Hematopoietic multipotent progenitor cell (in vitro differentiated cells): ENCODE results near the gene HYDIN. TPM values are rescaled to one million over a fixed set of nuclear protein-coding genes. Genes with fewer than 3 reads are reported as not detected.

ENCODE experiments used
- DNase-seq, 3 donors: peaks; one replicate each; pipeline ENCODE4 v3.0.0-alpha.2; 2011 to 2015; ENCODE audit warnings: low read depth in 2 of 3, low spot score in 2 of 3
- total RNA-seq: library from RNA; depleted of rRNA; stranded (reverse); fragments of >200 nt; gene quantifications from one replicate; pipeline ENCODE4 v1.2.3, GENCODE V29; 2012

The HYDIN gene
- 0.27 TPM for total RNA-seq

- DNase-seq, result peak in 2 of 3 donors; percentile 41 to 55
Observed at GRCh38 chr16:71230122-71230845, at the start of gene HYDIN. HYDIN (minus strand) TSS chr16:71230722; CDS start chr16:71186895, 43,827 bp downstream.

GRCh38 chr16:71276589-71277334 lies 46.2 kb upstream of the HYDIN start:
- no peak for DNase-seq

- DNase-seq, result no peak
Observed at GRCh38 chr16:71273384-71273783, 42.9 kb upstream of the HYDIN start.

- DNase-seq, result no peak
Observed at GRCh38 chr16:71264299-71264698, 33.8 kb upstream of the HYDIN start.

GRCh38 chr16:71263582-71263981 lies 33.1 kb upstream of the HYDIN start:
- no peak for DNase-seq

GRCh38 chr16:71262391-71262790 lies 31.9 kb upstream of the HYDIN start:
- DNase-seq, result no peak

GRCh38 chr16:71260995-71261394 lies 30.5 kb upstream of the HYDIN start:
- no peak for DNase-seq

GRCh38 chr16:71259086-71259485 lies 28.6 kb upstream of the HYDIN start:
- DNase-seq, result peak in 1 of 3 donors; percentile 70

GRCh38 chr16:71258372-71258771 lies 27.9 kb upstream of the HYDIN start:
- DNase-seq, result no peak

GRCh38 chr16:71257768-71258167 lies 27.2 kb upstream of the HYDIN start:
- DNase-seq, result no peak

- DNase-seq, result no peak
Observed at GRCh38 chr16:71255721-71256120, 25.2 kb upstream of the HYDIN start.

GRCh38 chr16:71254832-71255525 lies 24.5 kb upstream of the HYDIN start:
- DNase-seq, result no peak

GRCh38 chr16:71250461-71251235 lies 20.1 kb upstream of the HYDIN start:
- no peak for DNase-seq

- no peak for DNase-seq
Observed at GRCh38 chr16:71249399-71249798, 18.9 kb upstream of the HYDIN start.

- no peak for DNase-seq
Observed at GRCh38 chr16:71247478-71247877, 17.0 kb upstream of the HYDIN start.

- no peak for DNase-seq
Observed at GRCh38 chr16:71246309-71246708, 15.8 kb upstream of the HYDIN start.

GRCh38 chr16:71244521-71244920 lies 14.0 kb upstream of the HYDIN start:
- no peak for DNase-seq

- DNase-seq, result no peak
Observed at GRCh38 chr16:71242601-71243000, 12.1 kb upstream of the HYDIN start.

- DNase-seq, result no peak
Observed at GRCh38 chr16:71242036-71242435, 11.5 kb upstream of the HYDIN start.

- no peak for DNase-seq
Observed at GRCh38 chr16:71229344-71229743, 1.2 kb downstream of the HYDIN start.
